Transverse colon (tissue), 4 donors: ENCODE measurements around the gene SHISA5.

ENCODE experiments used
- EP300 ChIP-seq: sonication (generic); formaldehyde crosslinking; IDR thresholded peaks from one replicate; pipeline ENCODE4 v1.6.1; 2017; ENCODE audit warnings: antibody characterized with exemption, low read depth
- POLR2A ChIP-seq: fragments of 450-650 bp; IDR thresholded peaks from one replicate; pipeline ENCODE4 v1.6.1; 2016; ENCODE audit warnings: antibody characterized with exemption, mild to moderate bottlenecking, moderate library complexity
- POLR2AphosphoS5 ChIP-seq, 3 donors: sonication (generic); formaldehyde crosslinking; IDR thresholded peaks; one replicate each; pipeline ENCODE4 v1.6.1; 2016; ENCODE audit warnings: antibody characterized with exemption in 3 of 3
- TF ChIP-seq, protein P1 (sequence below), 5 experiments: fragments of 200-600 bp in 3 of 5; fragments of 450-650 bp in 2 of 5; sonication (generic) in 3 of 5; IDR thresholded peaks; 1 replicate in 2 of 5; 2 replicates in 3 of 5; pipeline ENCODE4 v1.5.1; 2016 to 2017; ENCODE audit warnings: antibody characterized with exemption in 5 of 5, inconsistent platforms in 3 of 5, mild to moderate bottlenecking in 2 of 5, moderate library complexity in 1 of 5

DNA sequence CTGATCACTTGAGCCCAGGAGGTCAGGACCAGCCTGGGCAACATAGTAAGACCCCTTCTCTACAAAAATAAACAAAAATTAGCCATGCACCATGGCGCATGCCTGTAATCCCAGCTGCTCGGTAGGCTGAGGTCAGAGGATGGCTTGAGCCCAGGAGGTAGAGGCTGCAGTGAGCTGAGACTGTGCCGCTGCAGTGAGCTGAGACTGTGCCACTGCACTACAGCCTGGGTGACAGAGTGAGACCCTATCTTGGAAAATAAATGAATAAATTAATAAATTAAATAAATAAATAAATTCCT is 10.8 kb downstream of the SHISA5 start:
- TF ChIP-seq, protein P1, sequence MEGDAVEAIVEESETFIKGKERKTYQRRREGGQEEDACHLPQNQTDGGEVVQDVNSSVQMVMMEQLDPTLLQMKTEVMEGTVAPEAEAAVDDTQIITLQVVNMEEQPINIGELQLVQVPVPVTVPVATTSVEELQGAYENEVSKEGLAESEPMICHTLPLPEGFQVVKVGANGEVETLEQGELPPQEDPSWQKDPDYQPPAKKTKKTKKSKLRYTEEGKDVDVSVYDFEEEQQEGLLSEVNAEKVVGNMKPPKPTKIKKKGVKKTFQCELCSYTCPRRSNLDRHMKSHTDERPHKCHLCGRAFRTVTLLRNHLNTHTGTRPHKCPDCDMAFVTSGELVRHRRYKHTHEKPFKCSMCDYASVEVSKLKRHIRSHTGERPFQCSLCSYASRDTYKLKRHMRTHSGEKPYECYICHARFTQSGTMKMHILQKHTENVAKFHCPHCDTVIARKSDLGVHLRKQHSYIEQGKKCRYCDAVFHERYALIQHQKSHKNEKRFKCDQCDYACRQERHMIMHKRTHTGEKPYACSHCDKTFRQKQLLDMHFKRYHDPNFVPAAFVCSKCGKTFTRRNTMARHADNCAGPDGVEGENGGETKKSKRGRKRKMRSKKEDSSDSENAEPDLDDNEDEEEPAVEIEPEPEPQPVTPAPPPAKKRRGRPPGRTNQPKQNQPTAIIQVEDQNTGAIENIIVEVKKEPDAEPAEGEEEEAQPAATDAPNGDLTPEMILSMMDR (IDR thresholded peaks at IDR 0.05), result no peak
- TF ChIP-seq POLR2A, result no peak
- TF ChIP-seq EP300, result no peak
- no peak for TF ChIP-seq POLR2AphosphoS5 (IDR thresholded peaks at IDR 0.05)
